HepG2 (cell line): ENCODE measurements around the gene MMP23B. TPM values are rescaled to one million over a fixed set of nuclear protein-coding genes. Genes with fewer than 3 reads are reported as not detected.

Experiments
- ATAC-seq: fragments of 200-7000 bp; cut with Tn5 transposase; 3 replicates; pipeline ENCODE4 v1.9.1; 2020; ENCODE audit warnings: mild to moderate bottlenecking, moderate library complexity
- BruUV-seq: library from RNA; stranded (reverse); fragments of 400-500 nt; replicated peaks from 2 replicates; lab custom pipeline; 2021; lab: Mats Ljungman, UMichigan
- CTCF ChIA-PET: fragments of 300-600 bp; formaldehyde crosslinking; extraction: SDS; loops from one replicate; lab custom pipeline; 2021; ENCODE audit warnings: low total read pairs, inconsistent platforms, low intra/inter-chr PET ratio; lab: Yijun Ruan, JAX
- POLR2A ChIA-PET: fragments of 350-600 bp; sonication (Branson Sonifier 250); formaldehyde crosslinking; loops from one replicate; lab custom pipeline; 2020; ENCODE audit warnings: antibody characterized with exemption, inconsistent platforms; lab: Yijun Ruan, JAX
- DNase-seq: peaks from one replicate; pipeline ENCODE4 v3.0.0-alpha.2; 2015; ENCODE audit warnings: low spot score
- FAIRE-seq: peaks from 3 replicates; lab custom pipeline; 2011; peaks lifted over from hg19 to GRCh38; lab: Jason Lieb, UNC
- H2AFZ ChIP-seq: one replicate; pipeline ENCODE4 v1.6.1; 2011; ENCODE audit warnings: low read length, inconsistent platforms
- H3K27ac ChIP-seq: fragments of 300-600 bp; 3 replicates; pipeline ENCODE4 v1.8.0; 2011; ENCODE audit warnings: mixed run types, mild to moderate bottlenecking, mixed read lengths, low read length, inconsistent platforms; ENCODE audit not compliant: insufficient read depth; ENCODE audit errors: extremely low read length
- H3K27me3 ChIP-seq, 2 experiments: fragments of 200-600 bp in 1 of 2; 2 replicates in 1 of 2; 3 replicates in 1 of 2; pipeline versions ENCODE4 v1.6.0 to v1.8.0; 2011; ENCODE audit warnings: low read length in 2 of 2, mild to moderate bottlenecking in 2 of 2, moderate library complexity in 2 of 2, inconsistent platforms in 1 of 2; ENCODE audit not compliant: insufficient read depth in 2 of 2, control insufficient read depth in 1 of 2
- H3K36me3 ChIP-seq, 2 experiments: fragments of 200-600 bp in 1 of 2; replicated peaks in 1 of 2; 2 replicates in 1 of 2; 3 replicates in 1 of 2; pipeline versions ENCODE4 v1.5.1 to v1.8.0; 2011; ENCODE audit warnings: low read length in 2 of 2, inconsistent platforms in 1 of 2; ENCODE audit not compliant: insufficient read depth in 2 of 2, control insufficient read depth in 1 of 2
- H3K4me1 ChIP-seq: 2 replicates; pipeline ENCODE4 v1.5.1; 2012; ENCODE audit warnings: low read length, inconsistent platforms; ENCODE audit not compliant: insufficient read depth
- H3K4me2 ChIP-seq: 2 replicates; pipeline ENCODE4 v1.6.0; 2011; ENCODE audit warnings: low read depth, low read length, inconsistent platforms
- H3K4me3 ChIP-seq, 3 experiments: fragments of 200-600 bp in 1 of 3; sonication (generic), shearing (Covaris generic) in 1 of 3; replicated peaks in 1 of 3; 2 replicates each; pipeline ENCODE4 v1.5.1; 2011 to 2016; ENCODE audit warnings: low read length in 3 of 3, inconsistent platforms in 2 of 3, low read depth in 2 of 3, mild to moderate bottlenecking in 2 of 3, control low read depth in 1 of 3, mixed read lengths in 1 of 3; ENCODE audit not compliant: insufficient read depth in 1 of 3
- H3K79me2 ChIP-seq: one replicate; pipeline ENCODE4 v1.6.1; 2011; ENCODE audit warnings: low read length, inconsistent platforms; ENCODE audit not compliant: insufficient read depth
- H3K9ac ChIP-seq: 2 replicates; pipeline ENCODE4 v1.6.0; 2011; ENCODE audit warnings: mild to moderate bottlenecking, low read depth, low read length, inconsistent platforms; ENCODE audit not compliant: insufficient read depth
- H3K9me3 ChIP-seq: 2 replicates; pipeline ENCODE4 v1.5.1; 2012; ENCODE audit warnings: mild to moderate bottlenecking, low read length
- H4K20me1 ChIP-seq: 2 replicates; pipeline ENCODE4 v1.6.0; 2011; ENCODE audit warnings: inconsistent platforms, mild to moderate bottlenecking, low read length, moderate library complexity; ENCODE audit not compliant: insufficient read depth
- DMAP1 ChIP-seq: IDR thresholded peaks from 2 replicates; pipeline ENCODE4 v1.6.1; 2016
- ERF ChIP-seq: IDR thresholded peaks from 2 replicates; pipeline ENCODE4 v1.6.1; 2018; ENCODE audit warnings: missing biosample characterization, missing genetic modification reagents
- KDM4B ChIP-seq: sonication (generic); formaldehyde crosslinking; IDR thresholded peaks from 2 replicates; pipeline ENCODE4 v1.4.0; 2020; ENCODE audit warnings: missing genetic modification reagents
- MTERF4 ChIP-seq: sonication (generic); formaldehyde crosslinking; IDR thresholded peaks from 2 replicates; pipeline ENCODE4 v1.8.0; 2023; ENCODE audit warnings: mild to moderate bottlenecking, missing genetic modification reagents
- NFYC ChIP-seq: IDR thresholded peaks from 2 replicates; pipeline ENCODE4 v1.6.1; 2016; ENCODE audit warnings: missing genetic modification reagents, missing compliant biosample characterization
- NR2F1 ChIP-seq, 2 experiments: fragments of 450-650 bp in 1 of 2; formaldehyde crosslinking in 1 of 2; IDR thresholded peaks; 2 replicates each; pipeline versions ENCODE4 v1.5.0 to v1.6.1; 2016 to 2020; ENCODE audit warnings: mild to moderate bottlenecking in 1 of 2, missing compliant biosample characterization in 1 of 2, missing genetic modification reagents in 1 of 2, moderate library complexity in 1 of 2
- RNF219 ChIP-seq: sonication (generic); formaldehyde crosslinking; IDR thresholded peaks from 2 replicates; pipeline ENCODE4 v1.5.0; 2020; ENCODE audit warnings: mild to moderate bottlenecking, missing genetic modification reagents
- SRSF9 ChIP-seq: fragments of 200-400 bp; formaldehyde crosslinking; IDR thresholded peaks from 2 replicates; pipeline ENCODE4 v1.6.1; 2018; ENCODE audit warnings: borderline replicate concordance, mild to moderate bottlenecking, low read depth, low read length; ENCODE audit not compliant: insufficient read depth, poor library complexity, severe bottlenecking
- STAT6 ChIP-seq: sonication (generic); formaldehyde crosslinking; IDR thresholded peaks from 2 replicates; pipeline ENCODE4 v1.4.0; 2020; ENCODE audit warnings: missing genetic modification reagents, mild to moderate bottlenecking, borderline replicate concordance
- ZFP90 ChIP-seq: sonication (generic); formaldehyde crosslinking; IDR thresholded peaks from 2 replicates; pipeline ENCODE4 v1.8.0; 2022; ENCODE audit warnings: missing genetic modification reagents, mild to moderate bottlenecking, inconsistent platforms, borderline replicate concordance
- ZFX ChIP-seq: sonication (generic); formaldehyde crosslinking; IDR thresholded peaks from 2 replicates; pipeline ENCODE4 v1.4.0; 2020; ENCODE audit warnings: mild to moderate bottlenecking, low read depth, missing genetic modification reagents, moderate library complexity
- ZNF143 ChIP-seq: sonication (generic); formaldehyde crosslinking; IDR thresholded peaks from 2 replicates; pipeline ENCODE4 v1.4.0; 2020; ENCODE audit warnings: missing genetic modification reagents
- ZNF18 ChIP-seq: sonication (generic); formaldehyde crosslinking; IDR thresholded peaks from 2 replicates; pipeline ENCODE4 v1.8.0; 2022; ENCODE audit warnings: mild to moderate bottlenecking, missing genetic modification reagents; ENCODE audit not compliant: insufficient replicate concordance
- ZNF678 ChIP-seq: sonication (generic); formaldehyde crosslinking; IDR thresholded peaks from 2 replicates; pipeline ENCODE4 v1.4.0; 2020; ENCODE audit warnings: mild to moderate bottlenecking, missing genetic modification reagents
- ZSCAN12 ChIP-seq: sonication (generic); formaldehyde crosslinking; IDR thresholded peaks from 2 replicates; pipeline ENCODE4 v1.9.0; 2021; ENCODE audit warnings: mild to moderate bottlenecking, missing genetic modification reagents
- WGBS: methylation state at CpG from one replicate; pipeline ENCODE4 v1.1.6; 2017; ENCODE audit warnings: low lambda C conversion rate; 5-methylcytosine and 5-hydroxymethylcytosine counted together
- in situ Hi-C: cut with HindIII; loops from 2 replicates; pipeline ENCODE4 v1.10.0; 2017; ENCODE audit warnings: low pct_unique_long_range_greater_than_20kb; ENCODE audit not compliant: extremely low pct_ligation_motif_present
- intact Hi-C: fragments of 100-400 bp; cut with micrococcal nuclease; formaldehyde crosslinking; loops from one replicate; pipeline ENCODE4 v1.10.0; 2022; ENCODE audit not compliant: unreplicated experiment
- polyA plus RNA-seq, 8 experiments: library from polyadenylated mRNA; depleted of rRNA in 3 of 8; stranded (reverse) in 7 of 8; unstranded in 1 of 8; fragments of >200 nt; fragmentation: Illumina TruSeq in 4 of 8; extraction: Trizol in 4 of 8; gene quantifications; 2 replicates each; pipeline versions ENCODE4 v1.2.1 to v1.2.3, GENCODE V29; 2011 to 2016; ENCODE audit warnings: low read depth in 4 of 8, missing spikeins in 1 of 8, mixed read lengths in 1 of 8; ENCODE audit not compliant: insufficient read depth in 1 of 8
- total RNA-seq, 5 experiments: library from RNA; depleted of rRNA; stranded (reverse); fragments of >200 nt; fragmentation: Illumina TruSeq; extraction: Trizol; gene quantifications; 2 replicates each; pipeline ENCODE4 v1.2.3, GENCODE V29; 2016; ENCODE audit warnings: low read depth in 1 of 5

Gene MMP23B
- total and polyA plus RNA-seq, 2 of the 13 experiments (the other 11 are each of a cell fraction or from before 2014, with no cell fraction given), result 0.61 to 0.75 TPM

- in situ Hi-C loops (loop anchor here (5.0 kb wide), 1 partner anchor 40 kb away; no protein-coding TSS in a partner anchor), intact Hi-C loops (no loop called here)
- ChIA-PET CTCF (no interaction called here), POLR2A (no interaction called here)
- WGBS, result 94% methylated on average over 11 of the region's 11 CpGs
- BruUV-seq, result TSS peak; percentile 68
- no peak overlapping the region for H2AFZ ChIP-seq
- peak overlapping the region; percentile 91; the same call in 1 of the 2 replicates for H3K4me2 ChIP-seq
- no peaks in the 10 kb centered on the region; a peak in 1 of 5 replicates for H3K27me3 ChIP-seq
- ATAC-seq, result no peak
- DNase-seq, result no peak
- H3K36me3 ChIP-seq, result peaks cover 1 to 14% of the 10 kb centered on the region in 2 experiments; a peak in 2 of 5 replicates
- H3K9me3 ChIP-seq, result no peaks in the 10 kb centered on the region
- no peak overlapping the region for H3K27ac ChIP-seq
- peaks cover 23% of the 10 kb centered on the region for H3K4me1 ChIP-seq
- no peak for FAIRE-seq
- H3K79me2 ChIP-seq, result peaks cover 18% of the 10 kb centered on the region
- peaks cover 8% of the 10 kb centered on the region; the same call in 1 of the 2 replicates for H4K20me1 ChIP-seq
- H3K4me3 ChIP-seq, result no peak overlapping the region
- no peak overlapping the region; the same call in 1 of the 2 replicates for H3K9ac ChIP-seq
- TF ChIP-seq MTERF4 (CRISPR knock-in tag) (no peak), STAT6 (no peak), ZSCAN12 (no peak), NR2F1 (CRISPR knock-in tag; IDR thresholded peaks at IDR 0.05) (no peak), ZFX (CRISPR knock-in tag) (no peak), DMAP1 (CRISPR knock-in tag) (no peak), RNF219 (CRISPR knock-in tag) (no peak), ZNF143 (CRISPR knock-in tag) (no peak), NFYC (CRISPR knock-in tag) (no peak), KDM4B (no peak), ZNF18 (CRISPR knock-in tag) (no peak), ZNF678 (no peak), ERF (CRISPR knock-in tag) (no peak), ZFP90 (CRISPR knock-in tag) (no peak), SRSF9 (no peak)
Observed at GRCh38 chr1:1617516-1617915, 14.5 kb upstream of the MMP23B start.
